UCSD-AML1 (cell line): ENCODE measurements around the gene CIP2A.
A peak's percentile ranks its signal among the peaks of the same experiment; 100 is the strongest.
"Not testable (repeated sequence)": the region's sequence is repeated elsewhere in the genome, so short reads cannot be mapped to it uniquely, and the experiment has no call there.

ENCODE experiments used
- DNase-seq: peaks from one replicate; lab custom pipeline; 2025; ENCODE audit not compliant: unreplicated experiment; lab: John Stamatoyannopoulos, UW

The CIP2A gene

DNA sequence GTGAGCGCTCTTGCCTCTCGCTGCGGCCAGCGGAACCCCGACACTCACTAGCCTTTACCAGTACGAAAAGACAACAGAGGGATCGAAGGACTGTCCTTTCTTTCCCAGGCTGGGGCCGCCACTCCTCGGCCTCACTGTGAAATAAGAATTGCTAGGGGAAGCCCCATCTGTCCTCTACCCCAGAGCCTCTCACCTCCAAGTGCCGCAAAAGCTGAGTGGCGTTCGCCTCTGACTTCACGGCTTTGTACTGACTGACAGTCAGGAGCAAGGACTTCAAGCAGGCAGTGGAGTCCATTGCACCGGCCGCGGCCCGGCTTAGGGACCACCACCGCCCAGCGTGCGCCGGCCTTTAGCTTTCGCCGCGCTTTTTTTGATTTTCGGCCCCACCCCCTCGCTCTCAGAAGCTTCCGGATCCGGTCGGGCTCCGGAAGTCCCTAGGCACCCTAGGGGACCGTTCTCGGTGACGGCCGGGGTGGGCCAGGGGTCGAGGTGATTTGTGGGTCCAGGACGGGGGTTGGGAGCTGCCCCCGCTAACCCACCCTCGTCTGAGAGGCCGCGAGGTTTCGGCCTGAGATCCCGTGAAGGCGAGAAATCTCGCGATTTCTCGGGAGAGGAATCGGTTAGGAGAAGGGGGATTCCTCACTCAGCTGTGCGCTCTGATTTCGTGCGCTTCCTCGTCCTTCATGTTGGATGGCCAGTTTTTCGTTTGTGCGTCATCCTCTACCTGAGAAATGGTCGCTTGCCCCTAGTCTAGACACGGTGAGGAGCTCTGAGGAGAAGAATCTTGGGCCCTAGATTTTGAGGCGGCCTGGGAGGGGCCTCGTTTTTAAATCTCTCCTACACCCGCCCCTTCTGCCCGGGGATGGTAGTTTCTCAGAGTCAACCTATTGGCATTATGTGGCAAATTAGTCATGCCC, at the start of gene CIP2A, which contains the start of gene DZIP3:
Gene CIP2A, minus strand, starts transcription at position 358 of the 917 bp plus-strand sequence. Its CDS starts 63 bp downstream, at position 295.
Gene DZIP3, plus strand, starts transcription at position 642 of the 917 bp plus-strand sequence. CDS start 15,685 bp downstream, outside the sequence.
- DNase-seq: peak; percentile 87

- no peak for DNase-seq
Observed at GRCh38 chr3:108629974-108630373, 40.7 kb upstream of the CIP2A start.

GRCh38 chr3:108623504-108623903, 34.3 kb upstream of the CIP2A start:
- DNase-seq: no peak

GRCh38 chr3:108620250-108620649, 31.0 kb upstream of the CIP2A start:
- no peak for DNase-seq

DNA sequence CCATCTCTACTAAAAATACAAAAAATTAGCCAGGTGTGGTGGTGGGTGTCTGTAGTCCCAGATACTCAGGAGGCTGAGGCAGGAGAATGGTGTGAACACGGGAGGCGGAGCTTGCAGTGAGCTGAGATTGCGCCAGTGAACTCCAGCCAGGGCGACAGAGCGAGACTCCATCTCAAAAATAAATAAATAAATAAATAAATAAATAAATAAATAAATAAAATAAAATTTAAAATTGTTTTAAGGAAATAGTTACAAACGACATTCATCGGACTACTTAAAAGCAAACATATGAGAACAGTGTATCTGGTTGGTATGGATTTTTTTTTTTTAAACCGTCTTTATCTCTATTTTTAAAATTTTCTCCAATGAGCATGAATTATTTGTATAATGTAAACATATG, 26.9 kb upstream of the CIP2A start:
- DNase-seq: not testable (repeated sequence)

DNA sequence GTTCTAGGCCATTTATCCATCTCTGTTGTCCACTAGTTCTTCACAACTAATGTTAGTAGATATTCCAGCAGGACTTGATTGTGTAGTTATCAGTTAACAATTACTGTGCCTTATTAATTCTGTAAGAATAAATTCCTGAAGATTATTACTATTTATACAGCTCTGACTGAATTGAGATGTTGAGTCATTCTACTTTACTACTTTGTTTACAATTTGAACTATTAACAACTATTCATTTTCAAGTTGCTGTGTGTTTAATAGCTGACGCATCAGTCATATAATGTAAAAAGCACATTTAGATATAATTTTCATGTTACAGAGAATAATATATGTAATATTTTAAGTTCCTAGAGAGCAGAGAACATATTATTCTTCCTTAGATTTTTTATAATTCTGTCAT, 21.4 kb upstream of the CIP2A start:
- no peak for DNase-seq

- DNase-seq: no peak
Observed at GRCh38 chr3:108608750-108609149, 19.5 kb upstream of the CIP2A start.

- DNase-seq: no peak
Observed at GRCh38 chr3:108605491-108605890, 16.3 kb upstream of the CIP2A start.

DNA sequence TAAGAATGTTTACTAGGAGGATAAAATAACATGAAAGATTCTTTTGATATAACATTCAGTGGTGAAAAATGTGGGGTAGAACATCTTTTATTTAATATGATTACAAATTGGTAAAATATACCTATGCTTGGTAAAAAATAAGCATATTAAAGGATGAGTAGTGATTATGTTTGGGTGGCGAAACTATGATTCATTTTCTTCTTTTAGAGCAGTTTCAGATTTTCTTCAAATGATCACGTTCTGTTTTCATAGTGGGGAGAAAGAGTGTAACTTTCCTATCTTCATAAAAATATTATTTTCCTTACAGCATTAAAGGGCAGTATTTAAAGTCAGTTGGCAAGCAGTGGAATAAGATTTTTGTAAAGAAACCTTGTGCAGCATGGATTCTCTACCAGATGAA, 15.8 kb upstream of the CIP2A start:
- DNase-seq: no peak

DNA sequence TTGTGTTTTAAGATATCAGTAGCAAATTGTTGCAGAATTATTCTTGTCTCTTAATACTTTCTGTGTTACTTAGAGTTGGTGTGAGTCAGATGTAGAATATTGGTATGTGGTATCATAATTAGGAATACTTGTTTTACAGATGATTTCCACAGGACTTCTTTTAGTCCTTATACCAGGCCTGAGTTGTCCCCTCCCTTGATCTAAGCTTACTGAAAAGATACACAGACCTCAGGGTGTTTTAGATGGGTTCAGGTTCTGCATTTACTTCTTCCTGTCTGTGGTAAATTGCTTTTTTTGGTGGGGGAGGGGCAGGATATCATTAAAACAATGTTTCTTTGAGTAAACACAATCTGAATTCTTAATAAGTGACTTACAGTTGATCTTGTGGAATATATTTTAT, 14.5 kb upstream of the CIP2A start:
- DNase-seq: no peak

DNA sequence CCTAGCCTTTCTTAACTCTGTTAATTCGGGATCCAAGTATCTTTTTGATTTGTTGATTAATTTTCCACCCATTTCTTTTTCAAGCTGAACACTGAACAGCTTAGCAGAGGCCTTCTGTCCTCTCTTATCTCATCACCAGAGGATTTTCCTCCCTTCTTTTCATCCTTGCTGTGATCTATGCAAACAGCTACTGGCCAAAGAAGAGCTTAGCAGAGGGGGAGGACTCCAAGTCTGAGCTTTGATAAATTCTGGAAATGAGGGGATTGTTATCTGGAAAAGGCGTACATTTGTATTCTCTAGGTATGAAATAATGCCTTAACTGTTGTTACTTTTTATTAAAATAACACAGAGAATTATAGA, 13.7 kb upstream of the CIP2A start:
- no peak for DNase-seq

GRCh38 chr3:108602249-108602934, 13.2 kb upstream of the CIP2A start:
- DNase-seq: no peak

- DNase-seq: no peak
Observed at GRCh38 chr3:108599677-108600409, 10.6 kb upstream of the CIP2A start.

- DNase-seq: no peak
Observed at GRCh38 chr3:108598375-108598774, 9.1 kb upstream of the CIP2A start.

DNA sequence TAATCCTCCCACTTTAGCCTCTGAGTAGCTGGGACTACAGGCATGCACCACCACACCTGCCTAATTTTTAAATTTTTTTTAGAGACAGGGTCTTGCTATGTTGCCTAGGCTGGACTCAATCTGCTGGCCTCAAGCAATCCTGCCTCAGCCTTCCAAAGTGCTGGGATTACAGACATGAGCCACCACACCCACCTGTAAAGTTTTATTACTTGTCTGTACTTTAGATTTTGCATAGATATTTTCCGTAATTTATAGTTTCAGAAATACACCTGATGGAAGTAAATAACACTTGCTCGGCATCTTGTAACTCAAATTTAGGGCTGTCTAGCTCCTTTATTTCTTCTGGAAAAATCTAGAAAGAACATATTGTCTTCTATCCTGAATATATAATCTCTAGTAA, 6.1 kb upstream of the CIP2A start:
- DNase-seq: no peak

GRCh38 chr3:108590460-108590859, 1.2 kb upstream of the CIP2A start:
- no peak for DNase-seq

DNA sequence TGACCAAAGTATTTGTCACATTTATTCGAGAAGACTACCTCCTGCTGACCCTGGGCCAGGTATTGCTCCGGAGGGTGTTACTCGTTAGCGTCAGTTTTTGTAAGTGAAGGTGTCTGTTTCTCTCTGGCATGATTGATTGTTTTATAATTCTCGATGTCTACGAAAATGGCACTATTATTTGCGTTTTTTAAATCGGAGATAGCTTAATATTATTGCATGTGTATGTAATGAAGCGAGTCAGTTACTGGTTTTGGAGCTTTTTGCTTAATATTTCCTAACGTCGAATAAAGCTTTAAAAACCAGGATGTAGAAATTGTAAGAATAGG, 723 bp upstream of the CIP2A start:
- DNase-seq: no peak

DNA sequence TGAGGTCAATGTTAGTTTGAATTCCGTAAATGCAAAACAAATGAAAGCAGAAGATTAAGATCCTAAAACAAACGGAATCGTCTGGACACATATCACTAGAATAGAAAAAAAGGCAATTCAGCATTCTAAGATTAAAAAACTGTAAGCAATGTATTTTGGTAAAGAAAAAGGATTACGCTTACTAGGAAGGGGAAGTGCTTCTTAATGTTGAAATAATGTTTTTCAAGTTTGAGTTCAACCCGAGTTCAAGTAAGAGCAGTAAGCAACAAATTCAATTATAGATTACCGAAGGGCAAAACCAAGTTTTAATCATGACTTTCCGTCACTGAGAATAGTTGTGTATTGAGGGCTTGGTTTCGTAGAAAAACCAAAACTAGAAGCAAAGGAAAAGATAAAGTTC, 637 bp downstream of the CIP2A start:
- no peak for DNase-seq

GRCh38 chr3:108578064-108578463, 11.2 kb downstream of the CIP2A start:
- DNase-seq: no peak

GRCh38 chr3:108569336-108569735, 19.9 kb downstream of the CIP2A start:
- DNase-seq: no peak

- DNase-seq: no peak
Observed at GRCh38 chr3:108566599-108566998, 22.6 kb downstream of the CIP2A start.

DNA sequence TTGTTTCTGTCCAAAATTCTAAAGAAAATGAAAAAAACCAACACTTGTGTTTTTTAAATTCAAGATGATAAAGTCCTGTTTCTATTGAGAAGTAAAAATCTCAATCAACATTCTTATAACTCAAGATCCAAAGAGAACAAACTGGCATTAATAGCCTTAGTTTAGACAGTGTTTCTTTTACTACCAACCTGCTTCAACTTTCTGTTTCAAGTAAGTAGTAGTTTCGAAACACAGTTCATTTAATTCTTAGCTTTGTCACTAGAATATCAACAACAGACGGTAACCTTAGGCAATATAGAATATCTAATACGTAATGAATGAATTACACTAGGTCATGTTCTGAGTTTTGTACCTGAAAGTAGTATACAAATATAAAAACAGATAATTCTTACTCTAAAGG, 23.7 kb downstream of the CIP2A start:
- no peak for DNase-seq
